Effector CD4-positive, alpha-beta T cell (primary cell): ENCODE results near the gene ENTPD2.
"Not testable (repeated sequence)": the region's sequence is repeated elsewhere in the genome, so short reads cannot be mapped to it uniquely, and the experiment has no call there.

Experiments used
- DNase-seq: peaks from one replicate; pipeline ENCODE4 v3.0.0-alpha.2; 2020

The ENTPD2 gene

DNA sequence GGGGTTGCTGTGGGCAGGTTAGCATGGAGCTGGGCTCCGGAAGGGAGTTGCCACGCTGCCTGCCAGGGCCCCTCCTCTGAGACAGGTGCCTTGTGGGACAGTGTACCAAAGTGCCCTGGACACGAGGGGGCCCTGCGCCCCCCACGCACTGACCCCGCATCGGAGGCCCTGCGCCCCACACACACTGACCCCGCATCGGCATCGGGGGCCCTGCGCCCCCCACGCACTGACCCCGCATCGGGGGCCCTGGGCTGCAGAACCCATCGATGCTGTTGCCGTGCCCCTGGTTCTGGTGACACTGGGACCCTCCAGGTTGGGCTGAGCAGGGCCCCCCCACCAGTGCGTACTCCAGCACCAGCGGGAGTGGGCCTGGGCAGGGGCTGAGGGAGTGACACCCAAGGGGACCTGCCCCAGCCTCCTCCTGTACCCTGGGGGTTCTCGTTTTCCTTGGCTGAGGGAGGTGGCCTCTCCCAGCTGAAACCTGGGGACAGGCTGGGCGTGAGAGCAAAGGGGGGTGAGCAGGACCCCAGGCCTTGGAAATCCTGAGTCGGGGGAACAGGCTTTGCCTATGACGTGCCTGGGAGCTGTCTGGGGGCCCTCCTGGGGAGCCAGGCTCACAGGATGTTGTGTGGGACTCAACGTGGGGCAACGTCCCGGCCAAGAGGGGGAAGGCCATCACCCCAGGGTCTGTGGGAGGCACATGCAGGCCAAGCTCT, 9.6 kb upstream of the ENTPD2 start:
- DNase-seq: no peak

DNA sequence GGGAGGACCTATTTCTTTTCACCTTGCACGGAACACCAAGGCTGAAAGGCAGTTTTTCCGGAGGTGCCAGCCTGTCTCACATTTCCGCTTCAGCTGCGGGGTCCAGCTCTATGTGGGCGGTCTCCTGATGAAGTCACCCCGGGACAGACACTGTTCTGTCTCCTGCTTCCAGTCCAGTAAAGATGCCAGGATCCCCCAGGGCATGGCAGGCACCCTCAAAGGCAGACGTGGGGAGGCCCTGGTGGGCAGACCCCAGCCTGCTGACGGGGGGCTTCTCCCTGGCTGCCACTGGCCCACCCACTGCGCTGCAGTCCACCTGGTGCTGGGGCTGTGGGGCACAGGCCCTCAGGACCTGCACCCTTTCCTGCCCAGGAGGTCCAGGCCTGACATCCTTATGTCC, 8.9 kb upstream of the ENTPD2 start:
- not testable (repeated sequence) for DNase-seq

DNA sequence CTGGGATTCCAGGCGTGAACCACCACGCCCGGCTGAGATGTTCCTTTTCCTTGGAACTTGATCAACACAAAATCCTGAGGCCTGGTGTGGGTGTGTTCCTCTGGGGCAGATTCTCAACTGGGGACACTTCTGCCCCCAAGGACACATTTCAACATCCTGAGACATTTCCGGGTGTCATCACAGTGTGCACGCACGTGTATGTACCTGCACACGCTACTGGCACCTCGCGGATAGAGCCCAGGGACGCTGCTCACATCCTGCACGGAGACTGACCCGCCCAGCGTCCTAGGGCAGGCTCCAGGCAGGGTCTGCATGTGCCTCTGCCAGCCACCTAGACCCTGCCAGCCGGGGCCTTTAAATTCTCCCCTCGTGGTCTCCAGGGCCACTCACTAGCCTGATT, 8.5 kb upstream of the ENTPD2 start:
- no peak for DNase-seq

- no peak for DNase-seq
These were observed 4.8 kb upstream of the ENTPD2 start for GRCh38 chr9:137058521-137059234.

GRCh38 chr9:137057545-137057944, 3.7 kb upstream of the ENTPD2 start:
- no peak for DNase-seq

DNA sequence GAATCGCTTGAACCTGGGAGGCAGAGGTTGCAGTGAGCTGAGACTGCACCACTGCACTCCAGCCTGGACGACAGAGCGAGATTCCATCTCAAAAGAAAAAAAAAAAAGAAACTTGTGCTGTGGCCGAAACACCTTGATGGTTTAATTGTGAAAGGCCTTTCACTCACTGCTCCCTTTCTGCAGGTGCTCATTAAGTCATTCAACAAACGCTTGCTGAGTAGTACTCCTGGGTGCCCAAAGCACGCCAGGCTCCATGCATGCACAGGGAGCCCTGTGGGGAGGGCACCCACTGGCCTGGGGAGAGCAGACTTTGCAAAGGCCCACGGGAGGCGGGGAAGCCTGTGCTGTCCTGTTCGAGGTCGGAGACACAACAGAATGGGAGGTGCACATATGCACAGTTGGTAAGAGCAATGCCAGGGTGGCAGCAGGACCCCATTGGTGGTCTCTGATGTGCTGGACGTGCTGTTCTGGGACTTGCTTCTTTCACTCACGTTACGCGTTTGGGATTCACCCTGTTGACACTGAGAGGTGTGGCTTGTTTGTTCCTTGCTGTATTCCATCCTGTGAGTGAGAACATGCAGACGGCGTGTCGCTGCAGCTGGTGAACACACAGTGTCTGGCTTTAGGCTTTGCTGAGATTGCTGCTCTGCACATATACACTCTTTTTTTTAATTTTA, 3.0 kb upstream of the ENTPD2 start:
- DNase-seq: no peak

DNA sequence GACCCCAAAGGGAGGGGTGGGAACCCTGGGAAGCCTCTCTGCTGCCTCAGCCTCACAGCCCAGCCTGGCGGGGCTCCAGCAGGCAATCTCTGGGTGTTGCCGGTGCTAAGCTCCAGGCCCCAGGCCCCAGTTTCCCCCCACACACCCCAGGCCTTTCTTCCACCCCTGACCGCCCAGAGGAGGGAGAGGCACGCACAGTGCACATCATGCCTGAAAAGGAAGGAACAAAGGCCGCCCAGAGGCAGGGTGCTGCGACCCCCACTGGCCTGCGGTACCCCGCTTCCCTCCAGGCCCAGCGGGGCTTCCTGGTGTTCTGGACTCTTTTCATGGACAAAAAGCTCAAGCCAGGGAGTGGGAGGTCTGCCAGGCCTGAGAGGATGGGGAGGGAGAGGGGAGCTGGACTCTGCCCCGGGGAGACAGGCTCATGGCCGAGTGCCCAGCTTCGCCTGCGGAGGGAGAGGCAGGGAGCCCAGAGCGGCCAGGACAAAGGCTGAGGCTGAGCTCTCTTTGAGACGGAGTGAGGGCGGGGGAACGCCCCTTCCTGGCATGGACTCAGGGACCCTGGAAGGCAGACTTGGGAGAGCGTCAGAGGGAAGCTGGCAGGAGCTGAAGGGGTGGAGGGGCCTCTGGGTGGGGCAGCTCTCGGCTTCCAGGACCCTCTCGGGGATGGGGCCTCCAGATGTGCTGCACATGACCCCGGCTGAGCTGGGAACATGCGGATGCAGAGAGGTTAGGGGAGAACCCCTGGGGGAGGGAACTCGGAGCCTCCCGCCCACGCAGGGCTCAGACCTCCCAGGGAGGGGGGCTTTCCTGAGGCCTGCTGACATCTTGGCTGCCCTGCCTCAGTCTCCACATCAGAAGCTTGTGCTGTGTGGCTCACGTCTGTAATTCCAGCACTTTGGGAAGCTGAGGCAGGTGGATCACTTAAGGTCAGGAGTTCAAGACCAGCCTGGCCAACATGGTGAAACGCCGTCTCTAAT, 1.8 kb upstream of the ENTPD2 start:
- DNase-seq: no peak

GRCh38 chr9:137054932-137055384, 1.1 kb upstream of the ENTPD2 start:
- DNase-seq: no peak

DNA sequence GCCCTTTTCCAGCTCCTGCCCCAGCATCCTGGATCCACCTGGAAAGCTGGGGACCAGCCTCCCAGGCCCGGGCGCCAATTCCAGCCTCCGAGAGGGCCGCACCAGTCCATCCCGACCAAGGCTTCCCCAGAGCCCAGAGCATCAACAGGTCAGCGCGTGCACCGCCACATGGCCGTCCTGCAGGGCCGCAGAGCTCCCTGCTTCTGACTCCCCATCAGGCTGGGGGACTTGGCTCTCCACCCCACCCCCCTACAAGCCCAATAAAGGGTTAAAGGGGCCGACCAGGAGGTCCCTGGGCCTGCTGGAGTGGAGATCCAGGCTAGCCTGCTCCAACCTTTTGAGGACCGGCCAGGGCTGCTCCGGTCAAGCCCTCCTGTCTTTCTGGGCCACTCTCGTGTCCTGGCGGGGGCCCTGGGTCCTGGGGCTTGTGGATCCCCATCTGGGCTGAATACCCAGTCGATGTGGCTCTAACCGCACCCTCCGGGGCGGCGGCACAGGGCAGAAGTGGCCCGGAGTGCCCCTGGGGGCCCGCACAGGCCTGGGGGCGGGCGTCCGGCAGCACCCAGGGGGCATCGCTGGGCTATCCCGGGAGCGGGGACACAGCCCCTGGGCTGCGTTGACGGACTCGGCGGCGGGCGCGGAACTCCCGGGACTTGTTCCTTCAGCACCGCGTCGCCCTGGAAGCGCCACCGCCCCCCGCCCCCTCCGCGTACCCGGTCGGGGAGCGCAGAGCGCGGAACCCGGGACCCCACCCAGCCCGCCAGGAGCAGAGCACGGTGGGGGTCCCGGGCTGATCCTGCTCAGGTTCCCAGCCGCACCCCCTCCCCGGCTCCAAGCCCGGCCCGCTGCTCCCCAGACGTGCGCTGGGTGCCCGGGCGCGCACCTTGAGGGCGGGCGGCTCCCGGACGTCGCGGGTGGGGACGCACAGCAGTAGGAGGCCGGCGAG, 590 bp downstream of the ENTPD2 start:
- no peak for DNase-seq

DNA sequence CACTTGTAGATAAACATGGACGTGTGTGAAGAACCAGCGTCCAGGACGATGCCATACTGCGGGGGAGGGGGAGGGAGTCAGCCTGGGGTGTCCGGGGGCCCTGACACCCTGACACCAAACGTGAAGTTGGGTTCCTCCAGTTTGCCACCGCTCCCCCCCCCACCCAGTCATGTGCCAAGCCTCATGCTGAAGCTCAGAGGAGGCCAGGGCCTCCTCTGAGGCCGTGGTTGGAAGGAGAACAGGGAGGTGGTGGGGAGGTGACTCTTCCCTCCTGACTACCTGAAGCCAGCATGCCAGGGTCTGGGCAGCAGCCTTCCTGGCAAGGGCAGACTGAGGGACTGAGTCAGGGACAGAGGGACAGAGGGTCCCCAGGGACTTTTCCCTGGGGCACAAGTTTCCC, 1.6 kb downstream of the ENTPD2 start:
- DNase-seq: no peak

DNA sequence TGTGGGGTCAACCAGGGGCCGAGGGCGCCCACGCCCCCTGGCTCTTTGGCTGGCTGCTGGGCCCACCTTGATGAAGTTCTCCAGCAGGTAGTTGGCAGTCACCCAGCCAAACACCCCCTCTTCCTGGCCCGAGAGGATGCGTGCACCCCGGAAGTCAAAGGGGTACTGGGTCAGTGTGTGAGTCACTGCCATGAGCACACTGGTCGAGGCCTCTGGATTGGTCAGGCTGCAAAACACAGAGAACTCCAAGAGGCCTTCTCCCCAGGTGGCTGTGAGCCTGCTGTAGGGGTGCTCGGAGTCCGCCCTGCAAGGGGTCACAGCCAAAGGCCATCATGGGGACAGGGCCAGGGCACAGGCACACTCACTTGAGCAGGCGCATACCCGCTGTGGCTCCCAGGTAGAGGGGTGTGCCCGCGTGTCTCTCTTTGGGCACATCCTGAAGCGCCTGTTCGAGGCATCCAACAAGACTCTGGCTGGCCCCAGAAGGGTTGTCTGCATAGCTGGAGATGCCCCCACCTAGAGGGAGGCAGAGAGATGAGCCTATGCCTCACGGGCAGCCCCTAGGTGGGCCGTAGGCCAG, 2.6 kb downstream of the ENTPD2 start:
- DNase-seq: no peak

DNA sequence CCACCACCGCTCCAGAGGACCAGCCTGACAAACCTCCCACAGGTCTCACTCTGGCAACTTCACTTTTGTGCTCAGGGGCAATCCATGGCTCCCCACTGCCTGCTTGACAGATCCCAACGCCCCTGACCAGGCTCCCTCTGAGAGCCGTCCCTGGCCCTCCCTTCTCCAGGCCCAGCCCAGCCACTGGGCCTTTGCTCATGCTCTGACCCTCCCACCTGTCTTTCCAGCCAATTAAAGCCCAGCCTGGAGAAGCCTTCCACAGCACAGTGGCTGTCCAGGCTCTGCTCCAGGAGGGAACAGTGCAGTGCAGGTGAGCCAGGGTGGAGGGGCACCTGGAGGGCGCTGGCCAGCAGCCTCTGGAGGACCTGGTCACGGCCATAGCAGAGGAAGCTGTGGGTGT, 3.3 kb downstream of the ENTPD2 start:
- no peak for DNase-seq

DNA sequence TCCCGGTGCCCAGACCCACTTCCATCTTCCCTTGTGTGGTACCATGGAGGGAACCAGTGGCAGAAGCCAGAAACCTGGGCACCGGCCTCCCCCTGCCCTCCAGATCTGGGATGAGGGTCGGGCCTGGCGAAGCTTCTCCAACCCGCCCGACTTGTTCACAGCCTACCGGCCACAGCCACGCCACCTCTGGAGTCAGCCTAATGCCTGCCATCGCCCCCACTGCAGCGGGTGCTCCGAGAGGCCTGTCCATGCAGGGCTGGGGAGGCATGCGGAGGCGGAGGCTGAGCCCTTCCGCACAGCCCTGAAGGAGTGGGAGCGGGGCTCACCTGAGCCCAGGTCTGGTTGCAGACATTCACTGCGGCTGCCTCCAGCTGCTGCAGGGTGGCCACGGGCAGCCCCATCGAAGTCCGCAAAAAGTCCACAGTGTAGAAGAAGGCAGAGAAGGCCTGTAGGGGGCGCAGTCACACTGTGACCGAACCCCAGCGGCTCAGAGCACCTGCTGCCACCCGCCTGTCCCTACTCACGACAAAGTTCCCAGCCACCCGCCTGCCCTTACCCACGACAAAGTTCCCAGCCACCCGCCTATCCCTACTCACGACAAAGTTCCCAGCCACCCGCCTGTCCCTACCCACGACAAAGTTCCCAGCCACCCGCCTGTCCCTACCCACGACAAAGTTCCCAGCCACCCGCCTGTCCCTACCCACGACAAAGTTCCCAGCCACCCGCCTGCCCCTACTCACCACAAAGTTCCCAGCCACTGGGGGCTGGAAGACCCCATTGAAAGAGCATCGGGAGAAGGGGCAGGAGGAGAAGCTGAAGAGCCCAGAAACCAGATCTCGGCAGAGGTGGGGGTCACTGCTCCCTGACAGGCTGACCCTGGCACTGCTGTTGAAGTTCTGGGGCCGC, 4.1 kb downstream of the ENTPD2 start:
- peak; percentile 45 for DNase-seq

DNA sequence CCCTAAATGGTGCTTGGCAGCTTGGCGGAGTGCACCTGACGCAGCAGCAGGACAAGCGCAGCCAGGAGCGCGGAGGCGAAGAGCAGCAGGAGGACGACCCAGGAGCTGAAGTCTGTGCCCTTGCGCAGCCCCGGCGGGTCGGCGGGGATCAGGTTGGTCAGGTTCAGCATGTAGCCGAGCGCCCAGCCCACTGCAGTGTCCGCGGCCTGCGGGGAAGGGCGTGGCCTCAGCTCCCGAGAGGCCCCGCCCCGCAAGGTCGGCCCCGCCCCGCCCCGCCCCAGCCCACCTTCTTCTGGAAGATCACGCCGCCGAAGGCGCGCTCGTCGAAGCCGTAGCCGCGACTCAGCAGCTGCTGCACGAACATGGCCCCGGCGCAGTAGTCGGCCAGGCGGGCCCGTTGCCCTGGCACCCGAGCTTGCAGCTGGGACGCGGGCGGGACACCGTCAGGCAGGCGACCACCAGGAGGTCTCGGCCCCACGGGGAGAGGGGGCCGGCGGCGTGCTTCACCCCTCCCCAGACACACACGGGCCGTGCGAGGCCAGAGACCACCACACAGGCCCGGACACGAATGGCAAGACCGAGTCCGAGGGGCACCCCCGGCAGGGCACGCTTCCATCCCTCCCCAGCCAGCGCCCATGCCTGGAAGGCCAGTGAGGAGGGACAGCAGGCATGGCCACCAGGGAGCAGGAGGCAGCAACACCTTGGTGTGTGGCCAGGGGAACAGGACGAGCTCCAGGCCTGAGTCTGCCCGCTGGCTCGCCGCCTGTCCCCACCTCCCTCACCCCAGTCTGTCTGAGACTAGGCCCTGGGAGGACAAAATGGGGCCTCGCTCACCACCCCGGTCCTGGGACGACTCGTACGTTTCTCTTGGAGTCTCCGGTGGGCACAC, 5.0 kb downstream of the ENTPD2 start:
- DNase-seq: no peak

DNA sequence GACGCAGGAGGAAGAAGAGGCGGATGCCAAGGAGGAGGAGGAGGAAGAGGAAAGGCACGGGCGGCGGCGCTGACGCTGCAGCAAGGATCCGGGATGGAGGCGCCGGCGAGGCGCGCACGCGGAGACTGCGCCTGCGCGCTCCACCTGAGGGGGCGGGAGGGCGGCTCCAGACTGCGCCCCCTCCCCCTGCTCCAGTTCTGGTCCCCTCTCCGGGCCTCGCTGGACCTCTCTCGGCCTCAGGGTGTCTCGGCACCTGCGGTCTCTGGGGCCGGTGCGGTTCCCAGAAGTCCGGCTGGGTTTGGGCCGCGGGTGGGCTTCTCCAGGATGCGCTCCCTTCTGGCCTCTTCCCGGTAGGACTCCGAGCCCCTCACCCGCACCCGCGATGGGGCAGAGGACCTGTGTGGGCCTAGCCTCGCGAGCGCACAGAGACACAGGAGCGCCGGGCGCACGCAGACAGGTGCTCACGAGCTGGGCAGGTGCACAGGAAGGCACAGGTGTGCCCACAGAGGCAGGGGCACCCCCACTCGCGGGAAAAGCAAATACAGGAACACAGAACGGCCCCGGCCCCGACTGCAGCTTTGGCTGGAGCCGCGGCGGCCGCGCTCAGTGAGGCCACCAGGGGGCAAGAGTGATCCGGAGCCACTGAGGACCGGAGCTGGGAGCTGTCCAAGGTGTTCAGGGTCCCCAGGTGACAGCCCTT, 7.6 kb downstream of the ENTPD2 start, which contains the start of gene NPDC1:
TSS of gene NPDC1 (minus strand) at position 90 of the 700 bp plus-strand sequence. CDS start 188 bp downstream, outside the sequence.
- DNase-seq: peak; percentile 74

GRCh38 chr9:137045294-137046087, 8.4 kb downstream of the ENTPD2 start:
- DNase-seq: no peak

DNA sequence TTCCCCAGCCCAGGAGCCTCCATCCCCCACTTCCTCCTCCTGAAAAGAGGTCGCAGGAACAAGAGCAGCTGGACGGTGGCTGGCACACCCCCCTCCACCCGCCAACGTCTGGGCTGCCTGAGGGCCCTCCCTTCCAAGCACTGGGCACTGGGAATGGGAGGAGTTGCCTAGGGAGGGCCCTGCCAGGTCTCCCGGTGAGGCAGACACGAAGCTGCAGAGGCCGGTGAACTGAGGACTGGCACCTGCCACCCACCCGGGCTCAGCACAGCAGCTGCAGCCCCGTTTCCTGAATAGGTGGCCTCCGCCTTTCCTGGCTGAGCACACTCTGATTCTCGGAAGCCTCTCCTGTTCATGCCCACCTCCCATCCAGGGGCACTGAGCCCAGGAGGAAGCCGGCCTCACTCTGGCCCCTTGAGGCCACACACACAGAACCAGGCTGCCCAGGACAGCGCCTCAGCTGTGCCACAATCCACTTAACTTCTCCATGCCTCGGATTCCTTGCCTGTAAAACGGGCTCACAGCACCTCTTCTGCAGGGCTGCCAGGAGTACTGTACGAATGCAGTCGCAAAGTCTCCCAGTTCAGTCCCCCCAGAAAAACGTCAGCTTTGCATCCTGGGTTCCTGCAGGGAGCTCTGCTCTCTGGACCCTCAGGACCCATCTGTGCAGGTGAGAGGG, 9.2 kb downstream of the ENTPD2 start:
- no peak for DNase-seq
